Activated T-cell treated with anti-CD3 and anti-CD28 coated beads, Interleukin-2, amount 50 U/mL, for 24 hours (primary cell): ENCODE results near the gene SLU7.

Experiments used
- DNase-seq: peaks from one replicate; pipeline ENCODE4 v3.0.0-alpha.2; 2020
- H3K27ac Mint-ChIP-seq: 2 replicates; pipeline ENCODE4 v1.8.0; 2020; ENCODE audit warnings: mild to moderate bottlenecking, mixed read lengths
- H3K27me3 Mint-ChIP-seq: 2 replicates; pipeline ENCODE4 v1.8.0; 2020; ENCODE audit warnings: mixed read lengths
- H3K36me3 Mint-ChIP-seq: 2 replicates; pipeline ENCODE4 v1.8.0; 2020; ENCODE audit warnings: low read depth, mixed read lengths
- H3K4me1 Mint-ChIP-seq: 2 replicates; pipeline ENCODE4 v1.8.0; 2020; ENCODE audit warnings: low read depth, mixed read lengths
- H3K4me3 Mint-ChIP-seq: 2 replicates; pipeline ENCODE4 v1.8.0; 2020; ENCODE audit warnings: mild to moderate bottlenecking, moderate library complexity, mixed read lengths
- H3K9me3 Mint-ChIP-seq: 2 replicates; pipeline ENCODE4 v1.8.0; 2020; ENCODE audit warnings: mixed read lengths

Gene SLU7

DNA sequence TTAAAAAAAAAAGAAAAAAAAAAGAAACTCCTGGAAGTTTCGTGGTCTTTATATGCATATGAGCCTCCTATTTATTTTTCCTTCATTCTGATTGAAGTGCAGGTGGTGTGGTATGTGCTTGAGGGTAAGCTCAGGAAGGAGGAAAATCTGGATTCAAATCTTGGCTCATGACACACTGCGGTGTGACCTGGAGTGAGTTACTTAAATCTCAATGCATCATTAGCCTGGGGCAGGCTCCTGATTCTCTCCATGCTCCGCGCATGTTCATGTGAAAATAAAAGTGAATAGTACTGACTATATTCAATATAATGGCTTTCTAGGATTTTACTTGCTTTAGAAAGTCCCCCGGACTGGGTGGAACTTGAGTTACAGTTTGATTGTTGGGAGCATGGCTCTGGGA is 38.4 kb upstream of the SLU7 start:
- Mint-ChIP-seq H3K27ac (no peak overlapping the region), H3K4me3 (no peak overlapping the region)
- no peak for DNase-seq

DNA sequence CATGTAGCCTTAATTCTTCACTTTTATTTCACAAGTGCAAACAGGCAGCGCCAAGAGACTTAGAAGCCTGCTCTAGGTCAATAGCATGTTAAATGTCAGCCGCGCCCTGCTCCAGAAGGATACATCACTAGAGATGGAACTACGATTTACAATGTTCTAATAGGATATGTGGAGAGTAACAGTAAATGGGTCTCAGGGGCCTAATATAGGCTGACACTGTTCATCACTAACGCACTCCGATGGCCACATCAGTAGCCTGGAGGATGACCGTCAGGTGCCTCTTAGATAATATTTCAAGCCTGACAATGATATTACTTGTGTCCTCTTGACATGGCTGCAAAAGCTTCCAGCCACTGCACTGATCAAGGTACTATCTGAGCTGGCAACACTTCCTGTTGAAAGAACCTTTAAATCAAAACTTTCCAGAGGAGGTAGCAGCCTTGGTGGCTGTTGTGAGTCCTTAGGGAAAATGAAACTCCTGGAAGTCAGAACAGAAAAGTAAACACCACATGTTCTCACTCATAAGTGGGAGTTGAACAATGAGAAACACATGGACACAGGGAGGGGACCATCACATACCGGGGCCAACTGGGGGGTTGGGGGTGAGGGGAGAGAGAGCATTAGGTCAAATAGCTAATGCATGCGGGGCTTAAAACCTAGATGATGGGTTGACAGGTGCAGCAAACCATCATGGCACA is 37.7 kb upstream of the SLU7 start:
- no peaks in the 10 kb centered on the region for H3K9me3 Mint-ChIP-seq
- no peaks in the 10 kb centered on the region for H3K27me3 Mint-ChIP-seq

More for the DNA sequence above, 38.4 kb upstream of the SLU7 start:
- Mint-ChIP-seq H3K36me3 (no peaks in the 10 kb centered on the region), H3K27me3 (no peaks in the 10 kb centered on the region), H3K4me1 (peaks cover 27% of the 10 kb centered on the region), H3K9me3 (no peaks in the 10 kb centered on the region)

DNA sequence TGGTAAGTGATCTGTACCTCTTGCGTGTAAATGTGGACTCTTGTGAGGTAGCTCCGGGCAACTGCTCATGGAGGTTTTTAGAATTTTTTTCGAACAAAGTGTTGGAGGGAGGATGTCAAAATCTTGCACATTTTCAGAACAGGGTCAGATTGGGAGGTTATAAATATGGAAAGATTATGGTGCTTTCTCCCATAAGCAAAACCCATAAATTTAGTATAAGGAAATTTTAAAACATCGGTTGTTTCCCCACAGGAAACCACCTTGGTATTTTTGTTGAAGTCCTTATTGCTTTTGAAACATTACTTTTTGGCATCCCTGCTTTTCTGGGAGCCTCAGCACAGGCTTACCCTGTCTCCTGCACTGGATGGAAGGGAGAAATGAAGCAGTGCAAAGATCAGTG is 36.7 kb upstream of the SLU7 start:
- H3K4me1 Mint-ChIP-seq: peaks cover 26% of the 10 kb centered on the region
- no peak overlapping the region for H3K27ac Mint-ChIP-seq
- no peaks in the 10 kb centered on the region for H3K9me3 Mint-ChIP-seq
- no peaks in the 10 kb centered on the region for H3K36me3 Mint-ChIP-seq
- H3K4me3 Mint-ChIP-seq: no peak overlapping the region
- DNase-seq: no peak
- no peaks in the 10 kb centered on the region for H3K27me3 Mint-ChIP-seq

More for the DNA sequence above, 37.7 kb upstream of the SLU7 start:
- H3K27ac Mint-ChIP-seq: no peak overlapping the region
- no peak overlapping the region for H3K4me3 Mint-ChIP-seq
- H3K36me3 Mint-ChIP-seq: no peaks in the 10 kb centered on the region
- peaks cover 24% of the 10 kb centered on the region for H3K4me1 Mint-ChIP-seq
- no peak for DNase-seq

DNA sequence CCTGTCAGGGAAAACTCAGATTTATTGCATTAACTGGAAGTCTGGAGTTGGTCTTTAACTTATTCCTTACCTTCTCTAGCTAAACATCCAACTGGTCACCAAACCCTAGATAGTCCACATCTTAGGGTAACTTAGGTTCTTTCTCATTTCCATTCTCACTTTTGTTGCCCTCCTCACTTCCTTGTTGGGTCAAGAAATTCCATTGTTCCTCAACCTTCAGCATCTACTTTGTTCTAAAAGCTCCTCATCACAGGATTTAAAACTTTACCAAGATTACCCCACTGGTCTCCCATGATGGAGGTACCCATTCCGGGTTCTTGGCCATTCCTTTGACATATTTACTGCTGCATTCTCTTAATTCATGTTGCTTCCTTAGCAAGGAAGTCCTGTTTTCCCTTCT is 34.9 kb upstream of the SLU7 start:
- Mint-ChIP-seq H3K27ac (no peak overlapping the region), H3K9me3 (no peaks in the 10 kb centered on the region), H3K4me1 (peaks cover 16% of the 10 kb centered on the region), H3K4me3 (no peak overlapping the region), H3K27me3 (no peaks in the 10 kb centered on the region), H3K36me3 (no peaks in the 10 kb centered on the region)
- DNase-seq: no peak

DNA sequence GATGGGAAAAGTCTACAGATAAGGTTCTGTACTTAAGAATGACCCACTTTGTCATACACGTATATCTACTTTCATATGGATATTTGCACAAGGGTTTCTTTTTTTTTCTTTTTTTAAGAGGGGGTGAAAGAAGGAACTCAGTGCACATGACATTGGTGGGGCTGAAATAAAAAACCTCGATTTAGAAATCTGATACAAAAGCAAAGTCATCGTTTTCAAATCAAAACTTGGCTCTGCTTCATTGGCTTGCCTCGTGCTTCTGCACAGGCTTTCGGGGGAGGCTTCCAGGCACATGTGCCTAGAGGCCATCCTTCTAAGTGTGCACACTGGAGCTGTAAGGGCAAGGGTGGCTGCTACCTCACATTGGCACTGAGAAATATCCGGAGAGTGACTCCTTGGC is 33.9 kb upstream of the SLU7 start:
- Mint-ChIP-seq H3K4me1 (peaks cover 16% of the 10 kb centered on the region), H3K9me3 (no peaks in the 10 kb centered on the region), H3K27me3 (no peaks in the 10 kb centered on the region), H3K36me3 (no peaks in the 10 kb centered on the region), H3K27ac (no peak overlapping the region), H3K4me3 (no peak overlapping the region)
- no peak for DNase-seq

DNA sequence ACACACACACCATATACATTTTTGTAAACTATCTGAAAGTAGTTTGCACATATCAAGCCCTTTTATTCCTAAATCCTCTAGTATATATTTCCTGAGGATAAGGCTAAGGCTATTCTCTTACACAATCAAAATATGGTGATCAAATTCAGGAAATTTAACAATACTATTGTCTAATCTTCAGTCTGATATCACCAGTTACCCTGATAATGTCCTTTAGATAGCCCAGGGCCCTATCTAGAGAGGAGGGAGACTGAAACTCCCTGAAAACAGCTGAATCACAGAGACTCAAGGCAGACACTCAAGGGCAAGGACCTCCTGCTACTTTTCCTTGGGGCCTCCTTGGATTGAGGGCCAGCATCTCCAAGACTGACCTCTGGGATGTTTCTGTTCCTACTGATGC is 33.2 kb upstream of the SLU7 start:
- Mint-ChIP-seq H3K27ac (no peak overlapping the region), H3K4me3 (no peak overlapping the region), H3K4me1 (peaks cover 16% of the 10 kb centered on the region), H3K9me3 (no peaks in the 10 kb centered on the region), H3K27me3 (no peaks in the 10 kb centered on the region), H3K36me3 (no peaks in the 10 kb centered on the region)
- DNase-seq: no peak

DNA sequence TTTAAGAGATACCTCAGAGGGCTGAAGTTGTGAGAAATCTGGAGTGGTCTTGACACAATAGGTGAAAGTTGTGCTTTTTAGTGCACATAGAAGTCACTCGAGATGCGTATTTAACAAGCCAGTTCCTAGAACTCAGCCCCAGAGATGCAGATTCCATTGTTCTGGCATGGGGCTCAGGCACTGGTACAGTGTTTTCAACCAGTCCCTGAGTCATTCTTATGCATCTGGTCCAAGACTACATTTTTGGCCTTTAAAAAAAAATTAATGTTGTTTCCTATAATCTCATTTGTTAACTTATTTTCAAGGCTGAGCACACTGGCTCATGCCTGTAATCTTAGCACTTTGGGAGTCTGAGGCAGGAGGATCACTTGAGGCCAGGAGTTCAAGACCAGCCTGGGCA is 32.4 kb upstream of the SLU7 start:
- no peaks in the 10 kb centered on the region for H3K27me3 Mint-ChIP-seq
- no peak overlapping the region for H3K4me3 Mint-ChIP-seq
- DNase-seq: no peak
- H3K27ac Mint-ChIP-seq: no peak overlapping the region
- peaks cover 13% of the 10 kb centered on the region for H3K4me1 Mint-ChIP-seq
- no peaks in the 10 kb centered on the region for H3K36me3 Mint-ChIP-seq
- no peaks in the 10 kb centered on the region for H3K9me3 Mint-ChIP-seq

DNA sequence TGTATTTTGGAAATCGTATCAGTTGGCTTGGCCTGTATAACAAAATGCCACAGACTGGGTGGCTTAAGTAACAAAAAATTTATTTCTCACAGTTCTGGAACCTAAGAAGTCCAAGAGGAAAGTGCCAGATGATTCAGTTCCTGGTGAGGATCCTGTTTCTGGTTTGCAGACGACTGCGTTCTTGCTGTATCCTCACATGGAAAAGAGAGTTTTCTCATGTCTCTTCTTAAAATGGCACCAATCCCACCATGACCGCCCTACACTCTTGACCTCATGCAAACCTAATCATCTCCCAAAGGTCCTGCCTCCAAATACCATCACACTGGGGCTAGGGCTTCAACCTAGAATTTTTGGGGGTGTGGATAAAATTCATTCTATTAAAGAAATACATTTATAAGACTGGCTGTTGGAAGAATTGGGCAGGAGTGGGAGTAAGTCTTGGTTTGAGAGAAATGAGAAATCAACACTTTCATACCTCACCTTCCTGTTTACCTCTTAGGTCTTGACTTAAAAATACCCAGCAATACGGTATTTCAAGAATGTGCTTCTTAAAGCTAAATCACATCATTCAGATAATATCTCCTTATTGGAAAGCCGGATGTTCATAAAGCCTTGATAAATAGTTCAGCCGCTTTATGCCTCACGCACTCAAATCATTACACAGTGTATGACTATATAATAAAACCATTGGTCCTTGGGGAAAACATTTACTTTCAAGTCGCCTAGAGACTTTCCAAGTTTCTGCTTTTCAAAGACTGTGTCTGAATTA is 31.5 kb upstream of the SLU7 start:
- Mint-ChIP-seq H3K36me3 (no peaks in the 10 kb centered on the region), H3K9me3 (no peaks in the 10 kb centered on the region), H3K27ac (no peak overlapping the region), H3K4me1 (peaks cover 11% of the 10 kb centered on the region), H3K27me3 (no peaks in the 10 kb centered on the region), H3K4me3 (no peak overlapping the region)
- no peak for DNase-seq

DNA sequence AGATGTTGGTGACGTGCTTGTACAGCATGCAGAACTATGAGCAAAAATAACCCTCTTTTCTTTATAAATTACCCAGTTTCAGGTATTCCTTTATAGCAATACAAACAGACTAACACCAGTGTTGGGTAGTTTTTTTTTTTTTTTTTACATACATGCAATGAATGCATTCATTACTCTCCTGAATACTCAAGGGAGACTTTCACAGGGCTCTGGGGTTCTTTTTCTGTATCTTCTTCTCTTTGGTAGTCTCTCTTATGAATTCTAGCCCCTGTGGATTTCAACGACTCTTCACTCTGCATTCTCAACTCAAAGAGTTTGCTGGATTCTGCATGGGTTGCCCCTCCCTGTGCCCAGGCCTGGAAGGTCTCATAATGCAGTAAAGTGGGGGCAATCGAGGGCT is 30.6 kb upstream of the SLU7 start:
- Mint-ChIP-seq H3K36me3 (no peaks in the 10 kb centered on the region), H3K9me3 (no peaks in the 10 kb centered on the region), H3K27me3 (no peaks in the 10 kb centered on the region), H3K4me1 (peaks cover 18% of the 10 kb centered on the region), H3K4me3 (no peak overlapping the region), H3K27ac (no peak overlapping the region)
- DNase-seq: no peak

DNA sequence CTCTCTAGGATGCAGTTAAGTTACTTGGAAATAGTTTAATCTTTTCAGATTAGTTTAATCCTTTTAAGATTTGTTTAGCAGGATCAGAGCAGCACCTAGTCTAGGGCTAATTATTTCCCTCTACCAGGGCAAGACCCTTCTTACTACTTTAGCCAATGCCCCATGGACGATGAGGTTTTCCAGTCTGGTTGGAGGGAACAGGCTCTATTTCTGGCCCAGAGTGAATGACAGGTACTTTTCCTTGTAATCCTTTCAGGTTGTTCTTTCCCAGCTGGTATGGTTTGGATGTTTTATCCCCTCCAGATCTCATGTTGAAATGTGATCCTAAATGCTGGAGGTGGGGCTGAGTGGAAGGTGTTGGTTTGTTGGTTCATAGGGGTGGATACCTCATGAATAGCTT is 30.0 kb upstream of the SLU7 start:
- H3K9me3 Mint-ChIP-seq: no peaks in the 10 kb centered on the region
- no peaks in the 10 kb centered on the region for H3K36me3 Mint-ChIP-seq
- H3K4me1 Mint-ChIP-seq: peaks cover 19% of the 10 kb centered on the region
- DNase-seq: no peak
- H3K27ac Mint-ChIP-seq: no peak overlapping the region
- H3K4me3 Mint-ChIP-seq: no peak overlapping the region
- H3K27me3 Mint-ChIP-seq: no peaks in the 10 kb centered on the region

DNA sequence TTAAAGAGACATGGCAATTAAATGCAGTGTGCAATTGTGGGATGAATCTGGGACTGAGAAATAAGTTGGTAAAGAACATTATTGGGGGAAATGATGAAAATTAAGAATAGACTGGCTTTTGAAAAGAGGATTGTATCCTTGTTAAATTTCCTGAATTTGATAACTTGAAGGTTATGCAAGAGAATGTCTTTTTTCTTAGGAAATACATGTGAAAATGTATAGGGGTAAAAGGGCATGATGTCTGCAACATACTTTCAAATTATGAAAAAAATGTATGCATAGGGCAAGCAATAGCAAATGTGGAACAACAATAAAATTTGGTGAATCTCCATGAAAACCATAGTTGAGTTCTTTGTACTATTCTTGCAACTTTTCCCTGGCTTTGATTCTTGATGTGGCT is 26.9 kb upstream of the SLU7 start:
- no peaks in the 10 kb centered on the region for H3K27me3 Mint-ChIP-seq
- no peaks in the 10 kb centered on the region for H3K9me3 Mint-ChIP-seq
- peaks cover 34% of the 10 kb centered on the region for H3K4me1 Mint-ChIP-seq
- DNase-seq: no peak
- H3K27ac Mint-ChIP-seq: no peak overlapping the region
- no peak overlapping the region for H3K4me3 Mint-ChIP-seq
- no peaks in the 10 kb centered on the region for H3K36me3 Mint-ChIP-seq

DNA sequence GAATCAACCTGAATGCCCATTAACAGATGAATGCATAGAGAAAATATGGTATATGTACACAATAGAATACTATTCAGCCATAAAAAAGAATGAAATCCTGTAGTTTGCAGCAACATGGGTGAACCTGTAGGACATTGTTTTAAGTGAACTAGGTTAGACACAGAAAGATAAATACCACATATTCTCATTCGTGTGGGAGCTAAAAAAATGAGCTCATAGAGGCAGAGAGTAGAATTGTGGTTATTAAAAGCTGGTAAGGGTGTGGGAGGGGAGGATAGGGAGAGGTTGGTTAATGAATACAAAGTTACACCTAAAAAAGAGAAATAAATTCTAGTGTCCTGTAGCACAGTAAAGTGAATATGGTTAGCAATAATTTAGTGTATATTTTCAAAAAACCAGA is 26.3 kb upstream of the SLU7 start:
- Mint-ChIP-seq H3K9me3 (no peaks in the 10 kb centered on the region), H3K4me3 (no peak overlapping the region), H3K27ac (no peak overlapping the region), H3K4me1 (peaks cover 33% of the 10 kb centered on the region), H3K36me3 (no peaks in the 10 kb centered on the region), H3K27me3 (no peaks in the 10 kb centered on the region)
- no peak for DNase-seq

DNA sequence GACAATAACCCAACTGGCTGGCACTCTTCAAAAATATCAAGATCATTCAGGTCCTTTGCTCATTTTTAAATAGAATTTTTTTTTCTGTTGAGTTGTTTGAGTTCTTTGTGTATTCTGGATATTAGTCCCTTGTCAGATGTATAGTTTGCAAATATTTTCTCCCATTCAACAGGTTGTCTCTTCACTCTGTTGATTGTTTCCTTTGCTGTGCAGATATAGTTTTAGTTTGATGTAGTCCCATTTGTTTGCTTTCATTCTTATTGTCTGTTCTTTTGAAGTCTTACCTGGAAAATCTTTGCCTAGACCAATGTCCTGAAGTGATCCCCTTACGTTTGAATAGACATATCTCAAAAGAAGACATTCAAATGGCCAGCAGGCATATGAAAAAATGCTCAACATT is 25.5 kb upstream of the SLU7 start:
- Mint-ChIP-seq H3K27me3 (no peaks in the 10 kb centered on the region), H3K36me3 (no peaks in the 10 kb centered on the region), H3K4me3 (no peak overlapping the region), H3K4me1 (peaks cover 36% of the 10 kb centered on the region), H3K9me3 (no peaks in the 10 kb centered on the region), H3K27ac (no peak overlapping the region)
- DNase-seq: no peak

DNA sequence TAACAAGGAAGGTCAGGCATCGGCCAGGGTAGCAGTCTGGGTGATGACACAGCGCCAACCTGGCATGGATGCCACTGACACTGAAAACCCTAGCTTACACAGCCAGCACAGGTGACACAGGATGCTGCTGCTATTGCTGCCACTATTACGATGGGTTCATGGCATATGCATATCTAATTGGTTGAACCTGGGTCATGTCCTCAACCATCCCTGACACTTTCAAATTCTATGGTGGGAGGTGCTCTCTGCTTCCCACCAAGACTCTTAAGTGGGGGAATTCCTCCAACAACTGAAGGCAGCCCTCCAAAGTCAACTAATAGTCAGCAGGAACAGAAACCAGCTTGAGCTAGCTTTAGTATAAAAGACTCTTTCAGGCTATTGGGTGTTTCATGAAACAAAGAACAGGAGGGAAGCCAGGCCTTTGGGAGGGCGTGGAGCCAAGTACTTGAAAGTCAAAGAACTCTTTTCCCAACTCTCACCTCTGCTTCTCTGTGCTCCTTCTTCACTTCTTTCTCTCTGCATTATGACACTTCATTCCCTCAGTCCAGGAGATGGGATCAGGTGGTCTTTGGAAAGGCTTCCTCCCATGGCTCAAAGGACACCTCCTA is 24.0 kb upstream of the SLU7 start:
- Mint-ChIP-seq H3K4me3 (no peak overlapping the region), H3K9me3 (no peaks in the 10 kb centered on the region), H3K4me1 (peaks cover 50% of the 10 kb centered on the region), H3K27ac (no peak overlapping the region), H3K36me3 (peaks cover 2% of the 10 kb centered on the region), H3K27me3 (no peaks in the 10 kb centered on the region)
- DNase-seq: no peak

DNA sequence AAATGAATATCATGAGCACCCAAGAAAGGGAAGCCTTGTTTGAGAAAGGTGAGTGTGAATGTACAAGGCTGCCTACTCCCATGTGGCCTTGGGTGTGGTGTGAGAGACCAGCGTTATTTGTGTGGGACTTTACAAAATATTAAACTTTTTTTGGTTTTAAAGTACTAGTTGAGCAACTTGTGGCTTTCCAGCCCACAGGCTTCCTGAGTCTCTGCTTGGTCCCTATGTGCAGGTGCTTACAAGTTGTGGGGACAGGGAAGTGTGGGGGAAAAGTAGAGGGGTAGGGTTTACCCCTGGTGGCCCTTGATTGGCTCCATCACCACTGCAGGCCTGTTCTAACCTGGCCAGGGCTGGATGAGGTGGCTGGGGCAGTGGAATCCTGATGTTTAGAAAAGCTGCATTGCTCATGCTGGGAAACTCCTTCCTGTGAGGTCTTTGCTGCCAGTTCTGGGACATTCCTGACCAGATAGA is 22.5 kb upstream of the SLU7 start:
- no peak for DNase-seq
- Mint-ChIP-seq H3K27ac (no peak overlapping the region), H3K36me3 (peaks cover 2% of the 10 kb centered on the region), H3K9me3 (no peaks in the 10 kb centered on the region), H3K4me1 (peaks cover 61% of the 10 kb centered on the region), H3K27me3 (no peaks in the 10 kb centered on the region), H3K4me3 (no peak overlapping the region)
